Measurements from ENCODE around the gene MCF2. TPM values are rescaled to one million over a fixed set of nuclear protein-coding genes. Genes with fewer than 3 reads are reported as not detected.

The MCF2 gene
- polyA plus RNA-seq, 1 donor from 2014 or later = 16.0 TPM

- no peak for TF ChIP-seq CTCF (IDR thresholded peaks at IDR 0.05; ENCODE audit: poor library complexity, severe bottlenecking)
- Histone ChIP-seq H3K9me2 (ENCODE audit: insufficient read depth, low read length) (no peaks in the 10 kb centered on the region), H3K36me3 (ENCODE audit: insufficient read depth, low read length) (no peaks in the 10 kb centered on the region), H2AFZ (ENCODE audit: low read depth, low read length) (no peak overlapping the region), H3K4me2 (ENCODE audit: low read length) (no peak overlapping the region), H3K9me3 (ENCODE audit: low read length) (no peaks in the 10 kb centered on the region), H3K9ac (ENCODE audit: low read length) (no peak overlapping the region), H3K27me3 (ENCODE audit: insufficient read depth, low read depth, low read length) (no peaks in the 10 kb centered on the region), H4K20me1 (ENCODE audit: insufficient read depth) (no peaks in the 10 kb centered on the region), H3K27ac (ENCODE audit: low read length) (no peak overlapping the region), H3K4me3 (ENCODE audit: low read length) (no peak overlapping the region), H3F3A (ENCODE audit: insufficient read depth, low read length, poor library complexity, severe bottlenecking) (no peaks in the 10 kb centered on the region), H3K79me2 (replicated peaks; ENCODE audit: insufficient read depth, low read length) (no peaks in the 10 kb centered on the region)
Measured at GRCh38 chrX:139738581-139738980, 30.6 kb upstream of the MCF2 start.

- Histone ChIP-seq H3K9me3 (ENCODE audit: low read length) (no peaks in the 10 kb centered on the region), H3K27ac (ENCODE audit: low read length) (no peak overlapping the region), H4K20me1 (ENCODE audit: insufficient read depth) (no peaks in the 10 kb centered on the region), H3K4me2 (ENCODE audit: low read length) (no peak overlapping the region), H3K79me2 (replicated peaks; ENCODE audit: insufficient read depth, low read length) (no peaks in the 10 kb centered on the region), H3K9me2 (ENCODE audit: insufficient read depth, low read length) (no peaks in the 10 kb centered on the region), H2AFZ (ENCODE audit: low read depth, low read length) (no peak overlapping the region), H3F3A (ENCODE audit: insufficient read depth, low read length, poor library complexity, severe bottlenecking) (no peaks in the 10 kb centered on the region), H3K9ac (ENCODE audit: low read length) (no peak overlapping the region), H3K27me3 (ENCODE audit: insufficient read depth, low read depth, low read length) (no peaks in the 10 kb centered on the region), H3K4me3 (ENCODE audit: low read length) (no peak overlapping the region), H3K36me3 (ENCODE audit: insufficient read depth, low read length) (no peaks in the 10 kb centered on the region)
- TF ChIP-seq REST (IDR thresholded peaks at IDR 0.05; ENCODE audit: borderline replicate concordance) = no peak
- TF ChIP-seq POLR2AphosphoS5 (IDR thresholded peaks at IDR 0.05) = no peak
- TF ChIP-seq RAD21 (conservative IDR thresholded peaks at IDR 0.05) = no peak
- no peak for TF ChIP-seq SMC3 (conservative IDR thresholded peaks at IDR 0.05; ENCODE audit: poor library complexity)
- TF ChIP-seq EZH2 (IDR thresholded peaks at IDR 0.05; ENCODE audit: borderline replicate concordance, insufficient read depth, low read length, poor library complexity, severe bottlenecking) = no peak
- no peak for TF ChIP-seq CTCF (IDR thresholded peaks at IDR 0.05; ENCODE audit: poor library complexity, severe bottlenecking)
- TF ChIP-seq EP300 (conservative IDR thresholded peaks at IDR 0.05; ENCODE audit: poor library complexity, severe bottlenecking) = no peak
- no peak for TF ChIP-seq MXI1 (conservative IDR thresholded peaks at IDR 0.05; ENCODE audit: poor library complexity, severe bottlenecking)
- TF ChIP-seq TAF1 (IDR thresholded peaks at IDR 0.05; ENCODE audit: low read depth) = no peak
Measured at GRCh38 chrX:139736151-139736550, 28.2 kb upstream of the MCF2 start.
